ENCODE results near the gene FNBP1L.
"Not testable (repeated sequence)": the region's sequence is repeated elsewhere in the genome, so short reads cannot be mapped to it uniquely, and the experiment has no call there.

FNBP1L gene

GRCh38 chr1:93443454-93443853 lies 4.5 kb upstream of the FNBP1L start:
- no peak for DNase-seq (ENCODE audit: low read depth in 2 of 2)

- DNase-seq (ENCODE audit: low read depth in 2 of 2), result no peak
Measured at GRCh38 chr1:93446837-93447451, 974 bp upstream of the FNBP1L start.

- DNase-seq (ENCODE audit: low read depth in 2 of 2), result no peak
Measured at GRCh38 chr1:93448292-93448982, 519 bp downstream of the FNBP1L start.

GRCh38 chr1:93448983-93449804 lies 1.3 kb downstream of the FNBP1L start:
- DNase-seq (ENCODE audit: low read depth in 2 of 2), result no peak

- DNase-seq (ENCODE audit: low read depth in 2 of 2), result no peak
Measured at GRCh38 chr1:93450321-93450720, 2.4 kb downstream of the FNBP1L start.

- no peak for DNase-seq (ENCODE audit: low read depth in 2 of 2)
Measured at GRCh38 chr1:93453911-93454310, 6.0 kb downstream of the FNBP1L start.

- no peak for DNase-seq (ENCODE audit: low read depth in 2 of 2)
Measured at GRCh38 chr1:93459126-93459525, 11.2 kb downstream of the FNBP1L start.

- no peak for DNase-seq (ENCODE audit: low read depth in 2 of 2)
Measured at GRCh38 chr1:93461236-93461635, 13.3 kb downstream of the FNBP1L start.

GRCh38 chr1:93463960-93464359 lies 16.0 kb downstream of the FNBP1L start:
- DNase-seq (ENCODE audit: low read depth in 2 of 2), result no peak

- not testable (repeated sequence) for DNase-seq (ENCODE audit: low read depth in 2 of 2)
Measured at GRCh38 chr1:93465371-93466082, 17.6 kb downstream of the FNBP1L start.

- no peak for DNase-seq (ENCODE audit: low read depth in 2 of 2)
Measured at GRCh38 chr1:93467606-93468005, 19.7 kb downstream of the FNBP1L start.

- DNase-seq (ENCODE audit: low read depth in 2 of 2), result no peak
Measured at GRCh38 chr1:93468662-93469061, 20.7 kb downstream of the FNBP1L start.

GRCh38 chr1:93469223-93469622 lies 21.3 kb downstream of the FNBP1L start:
- DNase-seq (ENCODE audit: low read depth in 2 of 2), result not testable (repeated sequence)

GRCh38 chr1:93471284-93471683 lies 23.4 kb downstream of the FNBP1L start:
- no peak for DNase-seq (ENCODE audit: low read depth in 2 of 2)

GRCh38 chr1:93471911-93472310 lies 24.0 kb downstream of the FNBP1L start:
- DNase-seq (ENCODE audit: low read depth in 2 of 2), result no peak

- DNase-seq (ENCODE audit: low read depth in 2 of 2), result no peak
Measured at GRCh38 chr1:93474321-93474720, 26.4 kb downstream of the FNBP1L start.

GRCh38 chr1:93475681-93476080 lies 27.8 kb downstream of the FNBP1L start:
- DNase-seq (ENCODE audit: low read depth in 2 of 2), result no peak

GRCh38 chr1:93479133-93479745 lies 31.3 kb downstream of the FNBP1L start:
- not testable (repeated sequence) for DNase-seq (ENCODE audit: low read depth in 2 of 2)

- DNase-seq (ENCODE audit: low read depth in 2 of 2), result not testable (repeated sequence)
Measured at GRCh38 chr1:93481899-93482298, 34.0 kb downstream of the FNBP1L start.

GRCh38 chr1:93483200-93483599 lies 35.3 kb downstream of the FNBP1L start:
- no peak for DNase-seq (ENCODE audit: low read depth in 2 of 2)

GRCh38 chr1:93483606-93484005 lies 35.7 kb downstream of the FNBP1L start:
- no peak for DNase-seq (ENCODE audit: low read depth in 2 of 2)

GRCh38 chr1:93488207-93488606 lies 40.3 kb downstream of the FNBP1L start:
- DNase-seq (ENCODE audit: low read depth in 2 of 2), result no peak

Measured in activated CD8-positive, alpha-beta memory T cell treated with anti-CD3 and anti-CD28 coated beads for 4 hours (primary cell).